ENCODE measurements around the gene MED13. TPM values are rescaled to one million over a fixed set of nuclear protein-coding genes. Genes with fewer than 3 reads are reported as not detected.
"Not testable (repeated sequence)": the region's sequence is repeated elsewhere in the genome, so short reads cannot be mapped to it uniquely, and the experiment has no call there.

MED13 gene
- total RNA-seq, 2 experiments from 2014 or later = 40.3 to 40.6 TPM

DNA sequence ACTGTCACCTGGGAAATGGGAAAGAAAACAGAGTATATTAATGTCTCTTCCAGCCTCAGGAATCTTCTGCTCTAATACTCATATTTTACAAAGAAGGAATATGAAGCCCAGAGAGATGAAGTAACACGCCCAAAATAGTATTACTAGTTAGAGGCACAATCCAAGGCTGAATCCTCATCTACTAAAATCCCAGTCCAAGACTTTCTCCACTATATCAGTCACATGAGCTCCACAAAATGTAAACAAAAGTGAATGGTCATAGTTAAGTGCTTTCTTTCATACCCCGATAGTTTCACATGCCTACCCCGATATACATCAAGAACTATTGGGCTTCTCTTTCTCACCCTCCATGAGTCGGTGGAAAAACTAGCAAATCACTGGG is 138.3 kb downstream of the MED13 start:
- no peaks in the 10 kb centered on the region for H3K27me3 Mint-ChIP-seq
- POLR2A ChIA-PET = interaction anchor here (1.3 kb wide), 1 partner anchor 63 kb away, joined by 3 read pairs; the partner anchor contains the start of gene BRIP1
- intact Hi-C loops (cut with micrococcal nuclease) = loop anchor here (1.0 to 2.0 kb wide), 2 partner anchors 137 to 182 kb away; no protein-coding TSS in a partner anchor
- H3K4me1 Mint-ChIP-seq (ENCODE audit: low read depth) = peaks cover 20% of the 10 kb centered on the region
- H3K36me3 Mint-ChIP-seq = peaks cover 9% of the 10 kb centered on the region
- CTCF ChIA-PET = no interaction called here
- DNase-seq = no peak
- peak overlapping the region; percentile 92 for H3K27ac Mint-ChIP-seq
- no peaks in the 10 kb centered on the region for H3K9me3 Mint-ChIP-seq
- peak overlapping the region; percentile 90 for H3K4me3 Mint-ChIP-seq

DNA sequence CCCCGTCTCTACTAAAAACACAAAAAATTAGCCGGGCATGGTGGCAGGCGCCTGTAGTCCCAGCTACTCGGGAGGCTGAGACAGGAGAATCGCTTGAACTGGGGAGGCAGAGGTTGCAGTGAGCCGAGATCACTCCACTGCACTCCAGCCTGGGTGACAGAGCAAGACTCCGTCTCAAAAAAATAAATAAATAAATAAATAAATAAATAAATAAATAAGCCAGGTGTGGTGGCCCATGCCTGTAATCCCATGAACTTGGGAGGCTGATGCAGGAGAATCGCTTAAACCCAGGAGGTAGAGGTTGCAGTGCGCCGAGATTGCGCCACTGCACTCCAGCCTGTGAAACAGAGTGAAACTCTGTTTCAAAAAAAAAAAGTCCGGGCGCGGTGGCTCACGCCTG is 149.9 kb downstream of the MED13 start:
- H3K9me3 Mint-ChIP-seq; H3K27me3 Mint-ChIP-seq; H3K27ac Mint-ChIP-seq; intact Hi-C loops (cut with micrococcal nuclease); H3K4me1 Mint-ChIP-seq (ENCODE audit: low read depth); POLR2A ChIA-PET; CTCF ChIA-PET; H3K4me3 Mint-ChIP-seq; DNase-seq: not testable (repeated sequence)
- H3K36me3 Mint-ChIP-seq = peaks cover 35% of the 10 kb centered on the region

- no peak for DNase-seq
- Mint-ChIP-seq H3K36me3 (peaks cover 28% of the 10 kb centered on the region), H3K4me3 (no peak overlapping the region), H3K27me3 (no peaks in the 10 kb centered on the region), H3K9me3 (no peaks in the 10 kb centered on the region), H3K4me1 (ENCODE audit: low read depth) (no peaks in the 10 kb centered on the region), H3K27ac (no peak overlapping the region)
- ChIA-PET CTCF (no interaction called here), POLR2A (no interaction called here)
- intact Hi-C loops (cut with micrococcal nuclease) = no loop called here
Observed at GRCh38 chr17:61908292-61909037, 156.6 kb downstream of the MED13 start.

- ChIA-PET POLR2A (no interaction called here), CTCF (interaction anchor here (1.7 kb wide), 1 partner anchor 202 kb away, joined by 3 read pairs; no protein-coding TSS in a partner anchor)
- intact Hi-C loops (cut with micrococcal nuclease) = no loop called here
- no peaks in the 10 kb centered on the region for H3K4me1 Mint-ChIP-seq (ENCODE audit: low read depth)
- H3K9me3 Mint-ChIP-seq = no peaks in the 10 kb centered on the region
- H3K36me3 Mint-ChIP-seq = peaks cover 35% of the 10 kb centered on the region
- H3K27ac Mint-ChIP-seq = no peak overlapping the region
- no peaks in the 10 kb centered on the region for H3K27me3 Mint-ChIP-seq
- no peak for DNase-seq
- H3K4me3 Mint-ChIP-seq = no peak overlapping the region
Observed at GRCh38 chr17:61907361-61907760, 157.7 kb downstream of the MED13 start.

DNA sequence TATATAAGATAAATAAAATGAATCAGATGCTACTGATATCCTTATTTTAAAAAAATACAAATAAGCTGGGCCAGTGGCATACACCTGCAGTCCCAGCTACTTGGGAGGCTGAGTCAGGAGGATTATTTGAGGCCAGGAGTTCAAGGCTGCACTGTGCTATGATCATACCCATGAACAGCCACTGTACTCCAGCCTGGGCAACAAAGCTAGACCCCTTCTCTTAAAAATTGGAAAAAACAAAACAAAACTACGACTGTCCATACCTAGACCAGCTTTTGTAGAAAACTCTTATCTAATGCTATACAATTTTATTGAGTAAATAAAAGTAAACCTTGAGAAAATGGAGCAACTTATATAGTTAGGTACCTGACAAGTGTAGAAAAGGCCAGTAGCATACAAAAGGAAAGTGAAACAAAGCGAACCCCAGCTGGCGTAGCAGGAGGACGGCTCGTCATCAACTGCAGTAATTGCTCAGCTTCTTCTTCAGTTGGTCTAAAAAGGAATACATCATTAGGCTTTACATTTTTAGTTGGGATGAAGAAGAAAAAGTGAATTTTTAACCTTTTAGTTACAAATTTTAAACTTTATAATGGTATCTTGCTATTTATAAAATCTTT is 160.9 kb downstream of the MED13 start:
- CTCF ChIA-PET = interaction anchor here (0.6 to 1.3 kb wide), 3 partner anchors 12 to 162 kb away, joined by 3 to 5 read pairs (median 4); partner anchors contain the start of gene BRIP1

GRCh38 chr17:61903251-61903650 is 161.8 kb downstream of the MED13 start:
- ChIA-PET CTCF (interaction anchor here (1.3 kb wide), 1 partner anchor 195 kb away, joined by 3 read pairs; no protein-coding TSS in a partner anchor), POLR2A (no interaction called here)
- Mint-ChIP-seq H3K36me3 (peaks cover 38% of the 10 kb centered on the region), H3K27ac (no peak overlapping the region), H3K4me3 (no peak overlapping the region), H3K9me3 (no peaks in the 10 kb centered on the region), H3K4me1 (ENCODE audit: low read depth) (no peaks in the 10 kb centered on the region), H3K27me3 (no peaks in the 10 kb centered on the region)
- intact Hi-C loops (cut with micrococcal nuclease) = no loop called here
- no peak for DNase-seq

More for the DNA sequence above, 160.9 kb downstream of the MED13 start:
- H3K27ac Mint-ChIP-seq = peak overlapping the region; percentile 51
- POLR2A ChIA-PET = no interaction called here
- no peaks in the 10 kb centered on the region for H3K4me1 Mint-ChIP-seq (ENCODE audit: low read depth)
- DNase-seq = peak; percentile 60
- peak overlapping the region; percentile 12 for H3K4me3 Mint-ChIP-seq
- H3K27me3 Mint-ChIP-seq = no peaks in the 10 kb centered on the region
- intact Hi-C loops (cut with micrococcal nuclease) = no loop called here
- peaks cover 35% of the 10 kb centered on the region for H3K36me3 Mint-ChIP-seq
- no peaks in the 10 kb centered on the region for H3K9me3 Mint-ChIP-seq

DNA sequence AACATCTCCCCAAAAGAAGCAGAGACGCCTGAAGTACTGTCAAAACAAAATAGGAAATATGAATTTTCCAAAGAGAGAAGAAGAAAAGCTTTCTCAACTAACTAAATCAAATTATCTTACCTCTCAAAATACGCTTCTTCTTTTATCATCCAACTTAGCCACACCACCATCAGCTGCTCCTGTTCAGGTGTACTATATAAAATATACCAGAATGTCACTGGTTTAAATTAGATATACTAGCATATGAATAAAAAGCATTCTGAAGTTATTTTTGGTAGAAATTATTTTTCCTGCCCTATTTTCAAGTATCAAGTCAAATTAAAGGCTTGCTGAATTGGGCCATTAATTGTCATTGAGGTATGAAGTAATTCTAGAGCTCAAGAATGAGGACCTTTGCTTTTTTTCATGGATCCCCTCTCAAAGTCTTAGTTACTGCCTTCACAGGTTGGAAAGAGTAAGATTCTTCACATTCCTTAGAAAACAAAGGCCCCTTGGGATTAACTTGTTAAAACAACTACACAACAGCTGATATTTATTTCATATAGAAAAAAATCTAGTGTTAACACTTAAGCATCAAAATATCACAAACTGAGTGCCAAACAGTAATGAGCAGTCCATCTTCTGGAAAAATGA is 167.4 kb downstream of the MED13 start:
- DNase-seq = no peak
- Mint-ChIP-seq H3K4me1 (ENCODE audit: low read depth) (no peaks in the 10 kb centered on the region), H3K27ac (no peak overlapping the region), H3K36me3 (peaks cover 29% of the 10 kb centered on the region), H3K4me3 (no peak overlapping the region), H3K27me3 (no peaks in the 10 kb centered on the region), H3K9me3 (no peaks in the 10 kb centered on the region)
- CTCF ChIA-PET = no interaction called here
- POLR2A ChIA-PET = no interaction called here
- intact Hi-C loops (cut with micrococcal nuclease) = no loop called here

- DNase-seq = no peak
- peaks cover 26% of the 10 kb centered on the region for H3K36me3 Mint-ChIP-seq
- CTCF ChIA-PET = no interaction called here
- no peak overlapping the region for H3K27ac Mint-ChIP-seq
- intact Hi-C loops (cut with micrococcal nuclease) = no loop called here
- POLR2A ChIA-PET = interaction anchor here (0.6 kb wide), 1 partner anchor 1232 kb away, joined by 4 read pairs; no protein-coding TSS in a partner anchor
- no peaks in the 10 kb centered on the region for H3K9me3 Mint-ChIP-seq
- H3K27me3 Mint-ChIP-seq = no peaks in the 10 kb centered on the region
- H3K4me1 Mint-ChIP-seq (ENCODE audit: low read depth) = no peaks in the 10 kb centered on the region
- no peak overlapping the region for H3K4me3 Mint-ChIP-seq
Observed at GRCh38 chr17:61895391-61895790, 169.7 kb downstream of the MED13 start.

GRCh38 chr17:61894310-61894709 is 170.8 kb downstream of the MED13 start:
- H3K27ac Mint-ChIP-seq; H3K4me3 Mint-ChIP-seq; DNase-seq; intact Hi-C loops (cut with micrococcal nuclease); H3K9me3 Mint-ChIP-seq; H3K4me1 Mint-ChIP-seq (ENCODE audit: low read depth); H3K27me3 Mint-ChIP-seq; POLR2A ChIA-PET; CTCF ChIA-PET: not testable (repeated sequence)
- H3K36me3 Mint-ChIP-seq = peaks cover 23% of the 10 kb centered on the region

Other genes with a start within 250 kb of the MED13 start
- 10 to 100 TPM; 14.1 to 15.8 TPM for gene BRIP1, start 201.8 kb downstream of the MED13 start, total RNA-seq
- gene INTS2, start 137.3 kb downstream of the MED13 start, total RNA-seq = 10 to 100 TPM; 23.0 to 27.4 TPM